Astrocyte (in vitro differentiated cells and primary cell): ENCODE results near the gene DPP9.

Experiments
- EZH2 ChIP-seq: IDR thresholded peaks from 2 replicates; pipeline ENCODE4 v1.6.1; 2012; ENCODE audit warnings: mild to moderate bottlenecking, low read length, inconsistent platforms; ENCODE audit not compliant: insufficient read depth
- TF ChIP-seq, protein P1 (sequence below): IDR thresholded peaks from 2 replicates; pipeline ENCODE4 v1.5.1; 2011; ENCODE audit warnings: low read depth, mild to moderate bottlenecking, inconsistent platforms, low read length, moderate library complexity; ENCODE audit not compliant: insufficient read depth

DNA sequence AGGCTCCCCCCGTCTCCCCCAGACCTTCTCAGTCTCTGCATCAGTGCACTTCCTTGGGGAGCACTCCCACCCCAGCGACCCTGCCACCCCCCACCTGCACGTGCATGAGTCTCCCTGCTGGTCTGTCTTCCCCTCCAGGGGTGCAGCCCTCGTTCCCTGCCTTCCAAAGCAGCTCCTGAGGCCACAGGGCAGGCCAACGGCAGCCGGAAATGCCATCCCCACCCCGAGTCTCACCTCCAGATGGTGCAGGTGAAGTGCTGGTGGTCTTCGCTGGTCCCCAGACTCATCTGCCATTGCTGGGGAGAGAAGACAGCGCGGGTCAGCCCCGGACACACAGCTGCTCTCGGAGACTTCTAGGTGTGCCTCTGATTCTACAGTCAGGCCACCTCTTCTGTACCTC is 59.0 kb downstream of the DPP9 start:
- TF ChIP-seq, protein P1, sequence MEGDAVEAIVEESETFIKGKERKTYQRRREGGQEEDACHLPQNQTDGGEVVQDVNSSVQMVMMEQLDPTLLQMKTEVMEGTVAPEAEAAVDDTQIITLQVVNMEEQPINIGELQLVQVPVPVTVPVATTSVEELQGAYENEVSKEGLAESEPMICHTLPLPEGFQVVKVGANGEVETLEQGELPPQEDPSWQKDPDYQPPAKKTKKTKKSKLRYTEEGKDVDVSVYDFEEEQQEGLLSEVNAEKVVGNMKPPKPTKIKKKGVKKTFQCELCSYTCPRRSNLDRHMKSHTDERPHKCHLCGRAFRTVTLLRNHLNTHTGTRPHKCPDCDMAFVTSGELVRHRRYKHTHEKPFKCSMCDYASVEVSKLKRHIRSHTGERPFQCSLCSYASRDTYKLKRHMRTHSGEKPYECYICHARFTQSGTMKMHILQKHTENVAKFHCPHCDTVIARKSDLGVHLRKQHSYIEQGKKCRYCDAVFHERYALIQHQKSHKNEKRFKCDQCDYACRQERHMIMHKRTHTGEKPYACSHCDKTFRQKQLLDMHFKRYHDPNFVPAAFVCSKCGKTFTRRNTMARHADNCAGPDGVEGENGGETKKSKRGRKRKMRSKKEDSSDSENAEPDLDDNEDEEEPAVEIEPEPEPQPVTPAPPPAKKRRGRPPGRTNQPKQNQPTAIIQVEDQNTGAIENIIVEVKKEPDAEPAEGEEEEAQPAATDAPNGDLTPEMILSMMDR = no peak
- TF ChIP-seq EZH2 = no peak
